HFF-Myc (cell line): ENCODE measurements around the gene CTNNA2.

ENCODE experiments used
- DNase-seq: peaks from one replicate; pipeline ENCODE4 v3.0.0-alpha.2; 2011; ENCODE audit warnings: low read depth; ENCODE audit errors: extremely low read depth
- H3K4me3 ChIP-seq: replicated peaks from 2 replicates; pipeline ENCODE4 v1.5.1; 2011; ENCODE audit warnings: low read depth, mild to moderate bottlenecking, control low read depth, low read length
- TF ChIP-seq, protein P1 (sequence below): IDR thresholded peaks from 2 replicates; pipeline ENCODE4 v1.5.1; 2012; ENCODE audit warnings: mild to moderate bottlenecking, low read depth, low read length, control low read depth; ENCODE audit errors: missing control alignments

CTNNA2 gene

GRCh38 chr2:80113399-80113798, 600.5 kb downstream of the CTNNA2 start:
- TF ChIP-seq, protein P1, sequence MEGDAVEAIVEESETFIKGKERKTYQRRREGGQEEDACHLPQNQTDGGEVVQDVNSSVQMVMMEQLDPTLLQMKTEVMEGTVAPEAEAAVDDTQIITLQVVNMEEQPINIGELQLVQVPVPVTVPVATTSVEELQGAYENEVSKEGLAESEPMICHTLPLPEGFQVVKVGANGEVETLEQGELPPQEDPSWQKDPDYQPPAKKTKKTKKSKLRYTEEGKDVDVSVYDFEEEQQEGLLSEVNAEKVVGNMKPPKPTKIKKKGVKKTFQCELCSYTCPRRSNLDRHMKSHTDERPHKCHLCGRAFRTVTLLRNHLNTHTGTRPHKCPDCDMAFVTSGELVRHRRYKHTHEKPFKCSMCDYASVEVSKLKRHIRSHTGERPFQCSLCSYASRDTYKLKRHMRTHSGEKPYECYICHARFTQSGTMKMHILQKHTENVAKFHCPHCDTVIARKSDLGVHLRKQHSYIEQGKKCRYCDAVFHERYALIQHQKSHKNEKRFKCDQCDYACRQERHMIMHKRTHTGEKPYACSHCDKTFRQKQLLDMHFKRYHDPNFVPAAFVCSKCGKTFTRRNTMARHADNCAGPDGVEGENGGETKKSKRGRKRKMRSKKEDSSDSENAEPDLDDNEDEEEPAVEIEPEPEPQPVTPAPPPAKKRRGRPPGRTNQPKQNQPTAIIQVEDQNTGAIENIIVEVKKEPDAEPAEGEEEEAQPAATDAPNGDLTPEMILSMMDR = no peak
- no peak for DNase-seq
- no peak overlapping the region for H3K4me3 ChIP-seq

DNA sequence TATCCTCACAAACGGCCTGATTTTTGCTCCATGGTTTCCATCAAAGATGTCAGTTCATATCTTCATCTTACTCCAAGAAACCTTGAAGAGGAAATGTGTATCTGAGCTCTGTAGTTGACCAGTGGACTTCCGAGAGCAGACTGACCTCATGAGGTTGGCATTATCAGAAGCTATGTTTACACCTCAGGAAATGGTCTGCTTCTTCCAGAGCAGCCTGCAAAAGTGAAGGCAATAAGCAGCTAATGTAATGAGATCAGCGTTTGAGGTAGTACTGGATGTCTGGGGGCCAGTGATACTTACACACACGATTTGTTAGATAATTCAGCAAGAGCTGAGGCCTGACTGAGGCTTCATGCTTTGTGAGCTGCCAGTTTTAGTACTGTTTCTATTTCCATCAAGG, 602.0 kb downstream of the CTNNA2 start:
- DNase-seq = no peak
- no peak overlapping the region for H3K4me3 ChIP-seq
- TF ChIP-seq, protein P1 = no peak

GRCh38 chr2:80117401-80117800, 604.5 kb downstream of the CTNNA2 start:
- DNase-seq = no peak
- TF ChIP-seq, protein P1 = no peak
- no peak overlapping the region for H3K4me3 ChIP-seq

DNA sequence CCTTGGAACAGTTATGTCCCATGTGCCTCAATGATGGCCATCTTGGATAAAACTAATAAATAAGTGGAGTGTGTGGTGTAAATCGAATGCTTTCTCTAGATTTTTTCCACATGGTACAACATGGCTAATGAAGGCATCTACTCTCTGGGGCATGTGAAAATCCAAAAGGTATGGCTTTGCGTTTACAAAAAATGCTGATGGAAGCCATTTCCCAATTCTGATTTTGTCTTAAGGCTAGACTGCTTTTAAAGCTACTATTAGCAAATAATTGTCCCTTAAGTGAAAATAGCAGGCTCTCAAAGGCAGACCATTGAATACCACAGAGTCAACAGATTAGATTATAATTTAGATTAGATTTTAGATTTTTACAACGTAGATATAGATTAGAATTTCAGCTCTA, 608.0 kb downstream of the CTNNA2 start:
- TF ChIP-seq, protein P1 = no peak
- no peak for DNase-seq
- H3K4me3 ChIP-seq = no peak overlapping the region

- DNase-seq = no peak
- no peak overlapping the region for H3K4me3 ChIP-seq
- TF ChIP-seq, protein P1 = no peak
These were observed 609.8 kb downstream of the CTNNA2 start for GRCh38 chr2:80122675-80123074.

GRCh38 chr2:80126596-80127189, 613.8 kb downstream of the CTNNA2 start:
- no peak overlapping the region for H3K4me3 ChIP-seq
- DNase-seq = peak; percentile 6
- TF ChIP-seq, protein P1 = no peak

DNA sequence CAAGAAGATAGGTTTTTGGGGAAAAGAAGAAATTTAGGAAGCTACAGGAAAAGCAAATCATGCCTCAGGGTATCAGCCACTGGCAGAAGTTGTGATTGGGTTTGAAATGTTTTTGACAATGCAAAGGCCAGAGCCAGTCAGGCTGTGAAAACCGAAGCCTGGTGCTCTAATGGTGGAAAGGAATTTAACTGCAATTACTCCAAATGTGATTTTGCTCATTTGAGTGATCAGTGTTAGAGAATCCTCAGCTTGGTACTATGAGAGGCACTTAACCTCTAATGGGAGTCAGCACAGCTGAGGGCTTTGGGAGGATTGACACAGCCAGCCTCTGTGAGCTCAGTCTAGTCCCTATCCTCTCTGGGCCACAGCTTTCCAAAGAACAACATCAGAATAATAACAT, 615.2 kb downstream of the CTNNA2 start:
- no peak for DNase-seq
- TF ChIP-seq, protein P1 = no peak
- no peak overlapping the region for H3K4me3 ChIP-seq
